Fibroblast of upper back skin (primary cell): ENCODE results near the gene BARHL2.

Source experiments
- DNase-seq: peaks from one replicate; pipeline ENCODE4 v3.0.0-alpha.2; 2013

Gene BARHL2

GRCh38 chr1:90724361-90724760, 7.3 kb upstream of the BARHL2 start:
- no peak for DNase-seq

DNA sequence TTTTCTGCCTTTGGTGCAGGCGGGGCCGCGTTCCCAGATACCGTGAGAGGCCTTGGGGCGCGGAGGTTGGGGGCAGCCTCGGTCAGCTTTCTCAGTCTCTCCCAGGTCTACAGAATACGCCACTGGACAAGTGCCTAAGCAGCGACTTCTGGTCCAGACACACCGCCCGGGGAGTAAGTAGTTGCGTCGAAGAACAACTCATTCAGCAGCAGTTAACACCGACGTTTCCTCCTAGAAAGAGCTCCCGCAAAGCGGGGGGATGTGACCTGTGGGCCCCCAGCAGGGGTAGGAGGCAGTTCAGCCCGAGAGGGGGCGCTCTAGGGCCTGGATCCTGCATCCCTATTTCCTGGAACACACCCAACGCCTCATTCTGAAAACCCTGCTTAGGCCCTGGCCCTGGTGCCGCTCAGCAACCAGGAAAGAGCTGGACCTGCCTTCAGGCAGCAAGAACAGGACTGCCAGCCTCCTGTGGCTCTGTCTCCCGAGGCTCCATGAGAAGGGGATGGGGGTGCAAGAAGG, 6.5 kb upstream of the BARHL2 start:
- no peak for DNase-seq

DNA sequence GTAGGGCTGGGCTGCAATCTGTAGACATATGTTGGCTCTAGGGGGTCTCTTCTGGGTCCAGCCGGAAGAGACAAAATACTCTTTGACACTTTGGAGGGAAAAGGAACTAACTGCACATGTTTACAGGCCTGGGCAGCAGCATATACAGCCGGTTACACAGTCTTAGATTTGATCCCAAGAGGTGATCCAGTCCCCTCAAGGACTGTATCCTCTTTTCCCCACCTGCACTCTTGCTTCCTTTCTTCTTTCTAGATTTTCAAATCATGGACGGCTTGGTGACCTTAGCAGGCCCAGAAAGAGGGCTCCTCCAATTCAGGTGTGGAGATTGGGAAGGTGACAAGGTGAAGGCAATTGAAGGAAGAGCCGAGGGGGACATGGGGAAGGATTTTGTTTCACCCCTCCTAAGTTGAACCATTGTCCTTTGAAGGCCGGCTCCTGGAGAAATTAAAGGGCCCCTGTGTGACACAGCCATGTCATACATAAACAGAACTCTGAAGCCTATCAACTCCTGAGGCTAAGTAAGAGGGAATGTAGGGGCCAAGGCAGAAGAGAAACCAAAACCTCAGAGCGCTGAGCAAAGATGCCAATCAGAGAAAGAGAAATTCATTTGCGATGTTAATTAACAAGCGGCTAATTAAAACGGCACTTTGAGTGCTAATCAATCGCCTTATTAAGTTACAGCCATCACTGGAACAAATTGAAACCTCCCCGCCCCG, 5.9 kb upstream of the BARHL2 start:
- DNase-seq = no peak

- peak; percentile 34 for DNase-seq
Measured at GRCh38 chr1:90721210-90722194, 4.4 kb upstream of the BARHL2 start.

DNA sequence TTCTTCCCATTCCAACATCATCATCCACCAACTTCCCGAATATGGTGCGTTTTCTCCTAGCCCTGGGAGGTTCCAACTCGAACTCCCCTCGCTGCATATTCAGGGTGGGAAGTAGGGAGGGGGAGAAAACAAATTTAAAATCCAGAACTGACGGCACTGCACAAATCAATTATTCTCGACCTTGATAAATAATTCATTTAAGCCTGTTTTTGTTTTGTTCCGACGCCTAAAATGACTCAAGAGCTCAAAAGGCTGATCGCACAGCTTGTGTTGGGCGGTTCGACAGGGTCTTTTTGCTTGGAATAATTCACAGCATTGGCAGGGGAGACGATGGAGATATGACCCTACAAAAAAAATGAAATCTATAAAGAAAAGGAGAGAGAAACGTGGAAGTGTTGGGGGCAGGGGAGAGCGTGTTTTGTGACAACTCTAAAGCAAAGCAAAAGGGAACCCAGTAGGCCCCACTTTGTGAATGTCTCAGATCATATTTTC, 3.1 kb upstream of the BARHL2 start:
- no peak for DNase-seq

- no peak for DNase-seq
Measured at GRCh38 chr1:90719330-90720144, 2.4 kb upstream of the BARHL2 start.

DNA sequence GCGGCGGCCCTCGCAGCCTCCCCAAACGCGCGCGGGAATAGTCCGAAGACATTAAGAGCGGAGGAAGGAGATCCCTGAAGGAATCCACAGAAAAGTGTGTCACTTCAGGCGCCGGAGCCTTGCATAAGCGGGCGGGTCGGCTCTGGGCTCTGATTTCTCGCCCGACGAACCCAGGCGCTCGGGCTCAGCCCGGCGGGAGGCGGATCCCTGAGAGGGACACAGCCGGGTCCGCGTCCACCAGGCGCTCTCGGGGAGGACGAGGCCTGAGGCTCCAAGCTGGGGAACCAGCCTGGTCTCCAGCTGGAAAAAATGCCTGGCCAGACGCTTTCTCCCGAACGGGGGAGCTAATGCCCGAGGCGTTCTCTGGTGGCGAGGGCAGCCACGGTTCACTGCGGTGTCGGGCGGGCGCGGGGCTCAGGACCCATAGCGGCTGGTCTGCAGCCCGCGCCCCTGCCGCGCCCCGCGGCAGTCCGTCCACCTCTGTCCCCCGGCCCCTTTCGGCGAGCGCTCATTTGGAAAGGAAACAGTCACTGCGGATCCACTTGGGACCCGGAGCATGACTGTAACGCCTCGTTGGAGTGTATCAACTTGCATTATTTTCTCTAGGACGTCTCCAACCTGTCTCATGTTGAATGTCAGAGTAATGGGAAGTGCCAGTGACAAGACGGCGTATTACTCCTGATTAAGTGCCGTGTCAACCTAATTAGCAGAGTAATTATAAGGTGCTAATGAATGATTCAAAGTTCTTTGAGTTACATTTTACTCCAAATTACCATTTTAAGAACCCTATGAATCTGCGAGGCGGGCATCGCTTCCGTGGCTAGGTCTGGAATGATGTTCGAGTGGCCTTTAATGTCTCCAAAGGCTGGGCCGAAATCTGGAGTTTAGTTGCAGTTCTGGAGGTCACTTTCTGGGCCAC, 1.6 kb upstream of the BARHL2 start:
- DNase-seq = no peak

DNA sequence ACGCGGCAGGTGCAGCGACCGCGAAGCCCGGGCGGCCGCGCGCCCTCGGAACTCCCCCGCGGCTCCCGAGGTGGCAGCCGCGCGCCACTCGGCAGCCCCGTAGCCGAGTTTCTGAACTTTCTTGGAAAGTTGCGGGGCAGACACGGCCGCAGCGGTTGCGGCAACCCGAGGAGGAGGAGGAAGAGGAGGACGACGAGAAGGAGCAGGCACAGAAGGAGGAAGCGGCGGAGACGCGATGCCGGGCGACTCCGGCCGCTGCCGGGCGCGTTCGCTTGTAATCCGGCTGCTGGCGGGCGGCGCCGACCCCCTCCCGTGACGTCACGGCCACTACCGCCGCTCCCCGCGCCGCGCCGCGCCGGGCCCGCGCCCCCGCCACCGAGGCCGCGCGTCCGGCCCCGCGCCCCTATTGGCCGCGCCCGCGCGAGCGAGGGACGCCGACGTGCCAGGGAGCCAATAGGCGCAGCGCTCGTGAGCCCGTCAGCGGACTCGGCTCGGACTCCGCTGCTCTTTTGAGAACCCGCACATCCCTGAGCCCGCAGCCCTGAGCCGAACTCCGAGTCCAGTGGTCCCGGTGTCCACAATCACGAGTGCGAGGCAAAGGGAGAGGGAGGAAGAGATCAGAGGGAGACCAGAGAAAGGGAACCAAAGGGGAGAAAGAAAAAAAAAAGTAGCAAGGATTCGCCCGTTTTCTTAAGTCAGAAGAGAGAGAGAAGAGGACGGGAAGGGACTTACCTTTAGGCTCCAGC, 736 bp upstream of the BARHL2 start:
- DNase-seq = peak; percentile 13

DNA sequence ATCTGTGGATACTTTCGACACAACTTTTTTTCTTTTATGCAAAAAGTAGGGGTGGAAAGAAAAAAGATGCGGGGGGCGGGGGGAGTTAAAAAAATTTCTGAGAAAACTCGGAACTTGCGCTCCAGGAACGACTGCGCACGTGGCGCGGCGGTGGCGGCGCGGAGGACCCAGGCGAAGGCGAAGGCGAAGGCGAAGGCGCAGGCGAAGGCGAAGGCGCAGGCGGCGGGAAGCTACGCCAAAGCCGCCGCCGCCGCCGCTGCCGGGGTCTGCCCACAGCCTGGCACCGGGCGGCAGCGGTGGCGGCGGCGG, 208 bp upstream of the BARHL2 start:
- DNase-seq = no peak

DNA sequence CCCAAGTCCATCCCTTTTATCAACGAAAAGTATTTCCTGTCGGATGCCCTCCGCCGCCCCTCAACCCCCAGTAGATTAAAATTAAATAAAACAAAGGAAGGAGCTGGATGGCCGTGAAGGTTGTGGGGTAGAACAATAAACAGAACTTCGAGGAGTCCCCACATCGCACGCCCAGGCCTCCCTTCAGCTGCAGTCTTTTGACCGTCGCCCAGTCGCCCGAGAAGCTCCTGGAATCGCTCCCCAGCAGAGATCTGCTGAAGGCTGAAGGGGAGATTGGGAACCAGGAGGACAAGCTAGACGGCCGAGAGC, 905 bp downstream of the BARHL2 start:
- DNase-seq = no peak

DNA sequence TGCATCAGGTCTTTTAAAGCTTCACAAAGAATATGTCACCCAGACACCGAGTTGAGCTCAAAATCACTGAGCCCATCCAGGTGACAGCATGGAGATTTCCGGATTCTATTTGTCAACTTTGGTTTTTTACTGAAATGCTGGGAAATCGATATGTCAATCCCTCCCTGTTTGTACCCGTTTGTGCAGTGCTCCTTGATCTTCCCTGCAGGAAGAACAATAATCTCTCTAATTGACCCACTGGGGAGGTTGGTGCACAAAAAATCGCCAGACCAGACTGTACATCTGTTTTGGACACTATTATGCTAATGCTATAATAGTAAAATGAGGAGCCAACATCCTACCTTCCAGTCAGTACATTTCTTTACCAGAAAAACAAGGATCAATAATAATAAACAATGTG, 1.8 kb downstream of the BARHL2 start:
- DNase-seq = no peak

DNA sequence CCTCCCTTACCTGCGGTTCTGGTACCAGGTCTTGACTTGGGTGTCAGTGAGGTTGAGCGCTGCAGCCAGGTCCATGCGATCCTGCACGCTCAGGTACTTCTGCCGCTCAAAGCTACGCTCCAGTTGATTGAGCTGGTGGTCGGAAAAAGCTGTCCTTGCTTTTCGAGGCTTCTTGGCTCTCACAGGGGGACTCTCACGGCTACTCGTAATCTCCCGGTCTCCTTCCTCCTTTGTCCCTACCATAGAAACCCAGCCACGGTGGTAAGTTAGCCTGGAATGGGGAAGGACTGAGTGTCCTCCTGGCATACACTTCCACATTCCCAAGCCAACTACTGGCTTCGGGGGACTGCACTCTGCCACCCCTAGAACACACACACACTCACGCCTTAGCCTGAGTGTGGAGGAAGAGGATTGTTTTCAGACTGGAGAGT, 2.6 kb downstream of the BARHL2 start:
- DNase-seq = no peak

DNA sequence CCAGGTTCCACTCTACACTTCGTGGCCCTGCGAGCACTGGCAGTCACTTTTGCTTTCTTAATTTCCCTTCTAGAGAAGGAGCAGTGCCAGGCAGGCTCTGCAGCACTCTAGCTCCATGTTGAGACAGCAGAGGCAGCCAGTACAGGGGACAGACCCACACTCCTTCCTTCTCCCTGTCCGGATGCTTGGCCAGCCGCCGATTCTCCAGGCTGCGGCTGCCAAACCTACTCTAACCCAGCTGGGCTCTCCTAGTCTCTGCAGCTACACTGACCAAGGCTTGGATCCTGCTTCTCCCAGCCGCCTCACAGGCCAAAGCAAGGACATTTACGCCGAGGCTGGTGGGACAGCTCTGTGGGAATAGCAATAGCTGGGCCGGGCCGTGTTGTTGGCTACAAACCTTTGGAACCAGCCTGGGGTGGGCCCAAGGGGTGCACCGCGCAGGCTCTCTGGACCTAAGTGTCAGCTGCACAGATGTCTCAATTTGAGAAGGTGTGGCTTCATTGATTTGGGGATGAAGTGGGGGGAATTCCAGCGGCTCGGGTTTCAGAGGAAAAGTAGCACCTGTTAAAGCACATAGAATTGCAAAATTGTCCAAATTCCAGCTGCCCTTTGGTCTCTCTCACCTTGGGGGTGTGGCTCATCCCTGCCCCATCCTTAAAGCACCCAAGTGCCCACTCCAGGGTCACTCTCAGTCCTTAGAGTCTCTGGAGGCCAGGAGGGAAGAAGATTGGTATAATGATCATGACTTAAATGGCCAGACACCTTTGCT, 3.2 kb downstream of the BARHL2 start:
- no peak for DNase-seq

DNA sequence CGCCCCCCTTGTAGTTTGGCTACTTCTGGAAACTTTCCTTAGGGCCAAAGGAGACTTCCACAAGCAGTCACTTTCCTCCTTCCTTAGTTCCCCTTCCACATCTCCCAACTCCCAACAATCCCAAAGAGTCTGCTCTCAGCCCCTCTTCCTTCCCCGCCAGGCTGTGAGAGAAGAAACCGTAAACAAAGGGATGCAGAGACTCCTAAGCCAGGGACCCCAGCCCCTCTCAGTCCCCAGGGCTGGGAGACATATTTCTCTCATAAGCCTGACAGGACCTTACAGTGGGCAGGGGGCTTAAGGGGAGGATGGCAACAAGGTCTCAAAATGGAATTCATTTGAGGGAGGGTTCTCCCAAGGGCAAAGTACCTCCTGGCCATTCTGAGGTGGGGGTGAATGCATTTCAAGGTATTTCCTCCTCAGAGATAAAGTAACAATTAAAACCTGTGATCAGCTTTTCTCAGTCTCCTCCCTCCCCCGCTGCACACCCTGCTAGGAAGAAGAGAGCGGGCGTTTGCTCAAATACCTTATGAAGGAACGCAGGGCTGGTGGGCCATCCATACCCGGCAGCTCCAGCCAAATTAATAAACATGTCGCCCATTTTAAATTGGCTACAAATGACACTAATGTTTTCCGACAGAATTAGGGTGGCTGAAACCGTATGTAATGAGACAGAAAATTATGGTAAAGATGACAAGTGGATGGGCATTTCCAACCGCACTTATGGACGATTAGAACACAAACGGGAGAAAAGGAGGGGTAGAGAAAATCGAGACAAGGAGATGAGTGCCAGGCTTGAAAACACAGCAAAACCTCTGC, 4.0 kb downstream of the BARHL2 start:
- DNase-seq = no peak

DNA sequence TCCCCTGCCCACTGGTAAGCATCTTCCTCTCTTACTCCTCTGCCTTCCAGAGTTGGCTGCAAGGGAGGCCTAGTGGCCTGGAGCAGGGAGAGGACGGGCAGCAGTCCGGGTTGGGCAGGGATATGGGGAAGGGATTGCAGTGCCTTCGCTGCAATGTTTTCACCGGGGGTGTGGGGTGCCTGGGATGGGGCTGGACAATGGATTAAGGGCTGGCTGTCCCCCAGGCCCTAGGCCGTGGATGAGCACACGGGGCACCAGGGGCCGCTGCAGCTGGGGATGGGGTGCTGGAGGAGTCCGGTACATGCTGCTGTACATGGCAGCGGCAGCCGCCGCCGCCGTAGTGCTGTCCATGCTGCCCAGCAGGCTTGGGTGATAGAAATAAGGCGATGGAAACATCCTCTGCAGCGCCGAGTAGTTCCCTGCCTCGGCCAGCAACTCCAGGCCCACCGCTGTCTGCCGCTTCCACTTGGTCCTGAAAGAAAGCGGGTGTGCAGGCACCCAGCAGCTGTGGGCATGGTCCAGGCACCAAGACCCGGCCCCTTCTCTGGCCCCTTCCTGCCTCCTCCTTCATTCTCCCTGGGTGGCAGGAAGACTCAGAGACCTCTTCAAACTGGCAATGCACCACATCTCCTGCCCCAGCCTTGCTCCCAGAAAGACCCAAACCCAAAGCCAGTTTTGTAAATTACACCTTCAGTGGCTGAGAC, 4.8 kb downstream of the BARHL2 start:
- DNase-seq = no peak

GRCh38 chr1:90711696-90712095, 5.4 kb downstream of the BARHL2 start:
- no peak for DNase-seq

GRCh38 chr1:90710579-90711536, 6.2 kb downstream of the BARHL2 start:
- no peak for DNase-seq

DNA sequence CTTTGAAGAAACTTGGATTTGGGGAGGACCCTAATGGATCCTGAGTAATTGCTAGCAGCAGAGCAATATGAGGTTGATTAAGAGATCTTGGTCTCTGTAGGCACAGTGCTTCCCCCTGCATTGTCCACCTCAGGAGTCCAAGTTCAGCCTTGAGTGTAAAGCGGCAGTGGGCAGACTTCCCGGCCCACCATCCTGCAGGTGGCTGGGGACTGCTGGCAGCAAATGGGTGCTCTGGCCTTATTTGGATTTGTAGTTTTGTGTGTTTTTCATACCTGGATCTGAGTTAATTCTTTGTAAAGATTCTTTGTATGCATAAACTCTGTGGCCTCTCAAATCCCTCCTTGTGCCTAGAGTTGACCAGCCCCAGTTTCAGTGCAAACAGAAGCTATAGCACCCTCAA, 7.6 kb downstream of the BARHL2 start:
- no peak for DNase-seq
